ENCODE data around the gene ADRB1. TPM values are rescaled to one million over a fixed set of nuclear protein-coding genes. Genes with fewer than 3 reads are reported as not detected.
A peak's percentile ranks its signal among the peaks of the same experiment; 100 is the strongest.

Gene ADRB1
- total RNA-seq, 2 donors from 2014 or later = 1.3 to 1.6 TPM

DNA sequence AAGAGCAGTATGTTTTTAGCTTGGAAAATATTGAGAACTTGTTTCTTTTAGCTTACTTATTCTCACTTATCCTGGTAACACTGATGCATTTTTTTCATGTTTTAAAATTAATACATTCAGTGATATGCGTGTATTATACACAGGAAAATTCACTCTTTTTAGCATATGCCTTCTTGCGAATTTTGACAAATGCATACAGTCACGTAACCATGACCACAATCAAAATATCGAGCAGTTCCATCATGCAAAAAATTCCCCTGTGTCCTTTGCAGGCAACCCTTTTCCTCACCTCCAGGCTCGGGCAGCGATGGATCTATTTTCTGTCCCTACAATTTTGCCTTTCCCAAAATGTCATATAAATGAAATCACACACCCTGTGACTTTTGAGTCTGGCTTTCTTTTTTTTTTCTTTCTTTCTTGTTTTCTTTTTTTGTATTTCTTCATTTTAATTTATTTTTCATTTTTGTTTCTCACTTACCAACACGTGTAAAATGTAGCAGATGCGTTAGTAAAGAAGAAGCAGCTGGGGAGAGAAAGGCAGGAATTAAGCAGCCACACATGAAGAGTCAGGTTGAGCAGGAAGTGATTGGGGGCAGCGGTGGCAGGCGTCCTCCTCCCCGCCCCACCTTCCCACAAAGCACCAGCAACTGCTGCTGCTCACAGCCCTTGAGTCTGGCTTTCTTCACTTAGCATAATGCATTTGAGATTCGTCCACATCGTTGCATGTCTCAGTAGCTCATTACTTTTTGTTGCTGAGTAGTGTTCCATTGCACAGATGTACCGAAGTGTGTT lies 29.9 kb downstream of the ADRB1 start:
- Mint-ChIP-seq H3K27me3 (no peaks in the 10 kb centered on the region), H3K36me3 (no peaks in the 10 kb centered on the region), H3K4me3 (peak overlapping the region; percentile 30), H3K4me1 (ENCODE audit: low read depth in 2 of 2) (peaks cover 19 to 29% of the 10 kb centered on the region in 2 donors), H3K27ac (peak overlapping the region in 1 of 2 donors; percentile 68), H3K9me3 (no peaks in the 10 kb centered on the region)
- ATAC-seq (peak; percentile 65 to 75), DNase-seq (ENCODE audit: low spot score) (no peak)

- Mint-ChIP-seq H3K36me3 (no peaks in the 10 kb centered on the region), H3K27ac (no peak overlapping the region), H3K9me3 (no peaks in the 10 kb centered on the region), H3K4me3 (no peak overlapping the region), H3K4me1 (ENCODE audit: low read depth in 2 of 2) (peaks cover 29 to 38% of the 10 kb centered on the region in 2 donors), H3K27me3 (no peaks in the 10 kb centered on the region)
- ATAC-seq = no peak
- no peak for DNase-seq (ENCODE audit: low spot score)
These were observed 31.4 kb downstream of the ADRB1 start for GRCh38 chr10:114075093-114075492.

DNA sequence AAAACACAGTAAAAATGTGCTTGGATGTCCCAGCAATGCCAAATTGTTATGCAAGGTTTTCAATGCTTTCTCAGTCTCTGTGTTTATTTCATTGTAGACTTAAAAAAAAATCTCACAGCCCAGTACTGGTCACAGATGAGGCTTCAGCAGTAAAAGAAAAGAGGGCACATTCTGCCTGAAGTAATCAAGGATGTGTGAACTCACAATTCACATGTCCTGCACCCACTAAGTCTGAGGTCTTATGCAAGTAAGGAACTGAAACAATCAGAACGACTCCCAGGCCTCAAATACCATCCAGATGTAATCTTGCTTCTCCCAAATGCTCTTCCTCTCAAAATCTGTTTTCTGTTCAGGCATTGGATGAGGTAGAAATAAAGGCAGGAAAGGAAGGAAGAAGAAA lies 33.7 kb downstream of the ADRB1 start:
- Mint-ChIP-seq H3K27ac (no peak overlapping the region), H3K4me1 (ENCODE audit: low read depth in 2 of 2) (peaks cover 23 to 34% of the 10 kb centered on the region in 2 donors), H3K4me3 (no peak overlapping the region), H3K9me3 (no peaks in the 10 kb centered on the region), H3K27me3 (no peaks in the 10 kb centered on the region), H3K36me3 (no peaks in the 10 kb centered on the region)
- no peak for DNase-seq (ENCODE audit: low spot score)
- no peak for ATAC-seq

DNA sequence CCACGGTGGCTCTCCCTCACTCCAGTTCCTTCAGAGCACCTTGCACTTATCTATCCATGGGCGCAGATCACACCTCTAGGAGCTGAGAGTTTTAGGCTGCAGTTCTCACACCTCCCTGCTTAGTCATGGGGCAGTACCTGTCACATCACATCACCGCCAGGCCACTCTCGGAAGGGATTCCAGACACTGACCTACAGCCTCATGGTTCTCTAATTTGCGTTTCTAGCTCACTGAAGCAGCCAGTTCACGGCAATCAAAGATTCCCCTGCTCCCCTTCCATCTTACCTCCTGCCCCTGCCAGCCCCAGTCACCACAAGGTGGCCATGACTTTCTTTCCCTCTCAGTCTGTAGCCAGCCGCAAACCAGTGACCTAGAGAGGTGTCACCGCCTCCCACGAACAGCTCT lies 34.2 kb downstream of the ADRB1 start:
- Mint-ChIP-seq H3K4me1 (ENCODE audit: low read depth in 2 of 2) (peaks cover 23 to 31% of the 10 kb centered on the region in 2 donors), H3K4me3 (peak overlapping the region; percentile 40)

DNA sequence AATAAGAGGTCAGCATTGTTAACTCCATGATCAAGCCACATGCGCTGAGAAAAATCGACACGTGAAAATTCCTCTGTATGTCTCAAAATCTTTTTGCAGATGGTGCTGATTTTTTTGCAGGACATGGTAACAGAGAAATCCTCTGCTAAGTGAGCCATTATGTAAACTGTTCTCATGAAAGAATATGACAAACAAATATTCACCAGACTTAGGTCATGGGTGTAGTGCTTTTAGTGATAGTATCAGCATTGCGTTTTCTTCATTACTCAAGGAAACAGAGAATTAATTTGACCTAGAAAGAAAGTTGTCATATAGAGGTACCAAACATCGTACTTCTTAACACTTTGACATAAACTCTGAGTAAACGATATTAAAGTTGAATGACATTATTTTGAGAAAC lies 34.7 kb downstream of the ADRB1 start:
- H3K36me3 Mint-ChIP-seq = no peaks in the 10 kb centered on the region
- no peaks in the 10 kb centered on the region for H3K27me3 Mint-ChIP-seq
- H3K9me3 Mint-ChIP-seq = no peaks in the 10 kb centered on the region
- H3K4me1 Mint-ChIP-seq (ENCODE audit: low read depth in 2 of 2) = peaks cover 22 to 31% of the 10 kb centered on the region in 2 donors
- H3K27ac Mint-ChIP-seq = no peak overlapping the region
- DNase-seq (ENCODE audit: low spot score) (no peak), ATAC-seq (no peak)
- peak overlapping the region; percentile 40 for H3K4me3 Mint-ChIP-seq

More for the DNA sequence above, 34.2 kb downstream of the ADRB1 start:
- Mint-ChIP-seq H3K27ac (no peak overlapping the region), H3K36me3 (no peaks in the 10 kb centered on the region), H3K27me3 (no peaks in the 10 kb centered on the region), H3K9me3 (no peaks in the 10 kb centered on the region)
- DNase-seq (ENCODE audit: low spot score) (no peak), ATAC-seq (peak; percentile 61 to 81)

- H3K27ac Mint-ChIP-seq = no peak overlapping the region
- no peak for ATAC-seq
- H3K27me3 Mint-ChIP-seq = no peaks in the 10 kb centered on the region
- H3K9me3 Mint-ChIP-seq = no peaks in the 10 kb centered on the region
- no peaks in the 10 kb centered on the region for H3K36me3 Mint-ChIP-seq
- H3K4me1 Mint-ChIP-seq (ENCODE audit: low read depth in 2 of 2) = peaks cover 13 to 26% of the 10 kb centered on the region in 2 donors
- no peak overlapping the region for H3K4me3 Mint-ChIP-seq
- DNase-seq (ENCODE audit: low spot score) = no peak
These were observed 35.8 kb downstream of the ADRB1 start for GRCh38 chr10:114079421-114079820.

DNA sequence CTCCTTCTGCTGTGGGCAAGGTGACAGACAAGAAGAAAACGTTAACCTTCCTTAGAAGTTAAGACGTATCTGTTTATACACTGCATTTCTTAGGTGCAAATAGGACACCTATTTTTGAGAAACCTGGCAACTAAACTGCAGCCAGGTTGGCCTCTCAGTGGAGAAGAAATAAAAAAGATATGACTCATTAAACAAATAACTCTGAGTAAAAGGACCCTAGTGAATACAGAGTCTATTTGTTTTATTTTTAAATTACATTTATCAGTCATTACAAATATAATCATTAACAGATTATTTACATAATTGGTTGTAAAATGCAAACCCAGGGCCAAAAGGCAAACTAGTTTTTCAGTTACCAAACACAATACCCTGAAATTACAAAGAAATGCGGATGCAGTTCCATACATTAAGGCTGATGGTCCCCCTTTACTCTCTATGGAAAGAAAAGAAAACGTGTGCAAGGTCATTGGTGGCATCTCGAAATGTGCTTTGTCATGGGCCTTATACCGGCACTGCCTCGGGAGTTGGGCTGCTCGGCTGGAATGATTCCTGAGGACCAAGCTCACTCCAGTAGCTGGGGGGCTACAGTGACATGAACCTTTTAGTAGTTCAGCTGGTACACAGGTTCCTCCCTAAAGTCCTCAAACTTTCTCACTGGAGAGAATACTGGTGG lies 38.4 kb downstream of the ADRB1 start:
- H3K4me3 Mint-ChIP-seq = no peak overlapping the region
- H3K4me1 Mint-ChIP-seq (ENCODE audit: low read depth in 2 of 2) = peaks cover 13 to 22% of the 10 kb centered on the region in 2 donors
- no peak for ATAC-seq
- H3K36me3 Mint-ChIP-seq = no peaks in the 10 kb centered on the region
- DNase-seq (ENCODE audit: low spot score) = no peak
- no peaks in the 10 kb centered on the region for H3K9me3 Mint-ChIP-seq
- no peaks in the 10 kb centered on the region for H3K27me3 Mint-ChIP-seq
- H3K27ac Mint-ChIP-seq = no peak overlapping the region

DNA sequence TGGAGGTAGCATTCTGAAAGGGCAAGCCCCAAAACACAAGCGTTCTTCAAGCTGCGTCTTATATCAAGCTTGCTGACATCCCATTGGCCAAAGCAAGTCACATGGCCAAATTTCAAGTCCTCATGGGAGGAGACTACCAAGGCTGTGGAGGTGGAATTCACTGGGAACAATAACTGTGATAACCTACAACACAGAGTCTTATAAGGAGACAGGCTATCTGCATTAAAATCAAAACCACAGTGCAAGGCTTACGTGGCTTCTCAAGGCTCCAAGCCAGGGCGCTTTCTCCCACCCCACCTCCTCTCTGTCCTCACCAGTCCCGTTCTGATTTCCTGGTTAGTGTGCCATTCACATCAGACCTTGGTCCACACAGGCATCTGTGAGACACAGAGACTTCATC lies 39.4 kb downstream of the ADRB1 start:
- ATAC-seq = peak in 1 of 2 donors; percentile 45
- Mint-ChIP-seq H3K36me3 (no peaks in the 10 kb centered on the region), H3K9me3 (no peaks in the 10 kb centered on the region), H3K27me3 (no peaks in the 10 kb centered on the region), H3K4me1 (ENCODE audit: low read depth in 2 of 2) (peaks cover 13% of the 10 kb centered on the region in 2 donors), H3K27ac (no peak overlapping the region), H3K4me3 (no peak overlapping the region)
- DNase-seq (ENCODE audit: low spot score) = no peak

DNA sequence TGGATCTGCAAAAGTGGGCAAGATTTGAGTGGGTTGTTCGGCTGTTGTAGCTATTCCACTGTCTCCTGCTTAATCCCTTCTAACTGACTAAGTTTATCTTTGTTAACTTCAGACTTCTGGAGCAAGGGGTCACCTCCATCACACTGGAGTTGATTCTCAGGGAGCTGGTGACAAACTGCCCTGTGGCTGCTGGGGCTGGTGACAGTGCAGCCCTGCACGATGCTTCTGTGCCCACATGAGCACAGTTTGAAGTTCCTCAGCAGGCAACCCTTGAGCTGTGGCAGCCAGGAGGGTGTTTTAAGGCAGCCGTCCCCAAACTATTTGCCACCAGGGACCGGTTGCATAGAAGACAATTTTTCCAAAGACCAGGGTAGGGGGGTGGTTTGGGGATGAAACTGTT lies 40.5 kb downstream of the ADRB1 start:
- Mint-ChIP-seq H3K4me1 (ENCODE audit: low read depth in 2 of 2) (peaks cover 7 to 8% of the 10 kb centered on the region in 2 donors), H3K9me3 (no peaks in the 10 kb centered on the region), H3K27ac (no peak overlapping the region), H3K36me3 (no peaks in the 10 kb centered on the region), H3K4me3 (no peak overlapping the region), H3K27me3 (no peaks in the 10 kb centered on the region)
- DNase-seq (ENCODE audit: low spot score) (no peak), ATAC-seq (peak; percentile 58 to 73)

GRCh38 chr10:114087255-114087654 lies 43.6 kb downstream of the ADRB1 start:
- Mint-ChIP-seq H3K9me3 (no peaks in the 10 kb centered on the region), H3K4me3 (no peak overlapping the region), H3K36me3 (no peaks in the 10 kb centered on the region), H3K27me3 (no peaks in the 10 kb centered on the region), H3K27ac (no peak overlapping the region), H3K4me1 (ENCODE audit: low read depth in 2 of 2) (no peaks in the 10 kb centered on the region)
- ATAC-seq (no peak), DNase-seq (ENCODE audit: low spot score) (no peak)

GRCh38 chr10:114087655-114088054 lies 44.0 kb downstream of the ADRB1 start:
- Mint-ChIP-seq H3K4me1 (ENCODE audit: low read depth in 2 of 2) (no peaks in the 10 kb centered on the region), H3K27me3 (no peaks in the 10 kb centered on the region), H3K27ac (no peak overlapping the region), H3K4me3 (no peak overlapping the region), H3K9me3 (no peaks in the 10 kb centered on the region), H3K36me3 (no peaks in the 10 kb centered on the region)
- ATAC-seq = no peak
- no peak for DNase-seq (ENCODE audit: low spot score)

GRCh38 chr10:114094795-114095194 lies 51.1 kb downstream of the ADRB1 start:
- ATAC-seq (no peak), DNase-seq (ENCODE audit: low spot score) (no peak)
- H3K4me1 Mint-ChIP-seq (ENCODE audit: low read depth in 2 of 2) = peaks cover 42 to 51% of the 10 kb centered on the region in 2 donors
- H3K27ac Mint-ChIP-seq = no peak overlapping the region
- H3K27me3 Mint-ChIP-seq = peaks cover 0 to under 1% of the 10 kb centered on the region in 2 donors
- no peaks in the 10 kb centered on the region for H3K9me3 Mint-ChIP-seq
- H3K4me3 Mint-ChIP-seq = peak overlapping the region; percentile 41
- H3K36me3 Mint-ChIP-seq = no peaks in the 10 kb centered on the region

DNA sequence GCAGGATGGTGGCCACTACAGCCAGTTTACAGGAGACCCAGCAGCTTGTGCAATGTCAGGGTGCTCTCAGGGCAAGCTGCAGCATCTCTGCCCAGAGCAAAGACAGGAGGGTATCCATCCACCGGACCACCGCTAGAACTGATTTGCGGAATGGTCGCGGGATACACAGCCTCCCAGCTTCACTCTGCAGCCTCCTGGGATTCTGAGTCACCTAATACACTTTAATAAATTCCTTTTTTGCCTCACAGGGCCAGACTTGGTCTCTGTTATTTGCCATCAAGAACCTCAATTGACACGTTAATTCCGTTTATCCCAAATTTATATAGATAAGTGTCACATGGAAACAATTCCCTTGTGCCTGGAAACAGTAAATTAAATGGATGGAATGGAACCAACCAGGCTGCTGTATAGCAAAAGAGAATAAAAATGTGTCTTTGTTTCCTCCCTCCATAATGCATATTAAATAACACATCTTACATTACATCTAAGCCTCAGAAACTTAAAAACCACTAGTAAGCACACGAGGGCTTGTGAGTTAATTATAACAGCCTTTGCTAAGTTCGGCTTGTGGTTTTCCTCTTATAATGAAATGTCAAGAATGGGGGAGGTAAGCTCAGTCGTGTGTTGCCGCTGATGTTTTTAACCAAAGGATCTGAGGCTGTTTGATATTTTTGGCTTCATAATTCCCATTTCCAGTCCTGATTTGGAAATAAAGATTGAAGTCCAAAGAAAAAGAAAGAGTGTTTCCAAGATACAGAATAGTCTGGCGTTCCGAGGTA lies 52.1 kb downstream of the ADRB1 start:
- Mint-ChIP-seq H3K4me1 (ENCODE audit: low read depth in 2 of 2) (peaks cover 52 to 60% of the 10 kb centered on the region in 2 donors), H3K36me3 (no peaks in the 10 kb centered on the region), H3K4me3 (peak overlapping the region; percentile 62), H3K27ac (peak overlapping the region; percentile 4 to 51), H3K9me3 (no peaks in the 10 kb centered on the region), H3K27me3 (peaks cover 8 to 10% of the 10 kb centered on the region in 2 donors)
- no peak for DNase-seq (ENCODE audit: low spot score)
- peak in 1 of 2 donors; percentile 60 for ATAC-seq

All from natural killer cell treated with Interleukin-12 subunit alpha and Interleukin-12 subunit beta and Interleukin-15 and Interleukin-18, amount 100 ng/mL, for 72 hours (primary cell).